ENCODE measurements around the gene GPSM3.
A peak's percentile ranks its signal among the peaks of the same experiment; 100 is the strongest.
"Not testable (repeated sequence)": the region's sequence is repeated elsewhere in the genome, so short reads cannot be mapped to it uniquely, and the experiment has no call there.

The GPSM3 gene

DNA sequence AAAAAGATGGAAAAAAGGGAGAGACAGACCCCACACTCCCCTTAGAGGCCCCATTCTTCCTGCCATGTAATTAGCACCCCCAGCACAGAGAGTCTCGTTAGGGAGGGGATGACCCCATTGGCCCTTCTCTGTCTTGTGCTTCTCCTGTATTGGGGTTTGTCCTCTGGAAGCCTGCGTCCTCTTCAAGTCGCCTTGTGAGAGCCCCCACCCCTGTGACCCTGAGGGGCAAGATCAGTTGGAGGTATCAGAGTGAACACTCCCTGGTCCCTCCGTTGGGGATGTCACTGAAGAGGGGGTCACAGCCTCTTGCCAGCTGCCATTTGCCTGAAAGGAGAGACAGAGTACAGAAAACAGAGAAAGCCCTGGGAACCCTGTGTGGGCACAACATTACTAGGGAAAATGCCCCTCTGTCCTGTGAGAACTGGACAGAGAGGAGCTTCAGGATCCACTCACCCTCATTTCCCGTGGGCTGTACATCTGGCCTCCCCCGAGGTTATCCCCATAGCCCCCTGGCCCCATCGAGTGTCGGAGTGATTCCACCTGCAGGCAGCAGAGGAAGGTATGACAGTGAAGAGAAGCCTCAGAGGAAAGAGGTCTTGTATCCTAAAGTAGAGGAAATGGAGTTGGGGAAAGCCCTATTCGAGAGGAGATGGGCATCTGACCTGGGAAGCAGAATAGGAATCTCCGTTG lies 6.1 kb downstream of the GPSM3 start:
- DNase-seq, result not testable (repeated sequence)

DNA sequence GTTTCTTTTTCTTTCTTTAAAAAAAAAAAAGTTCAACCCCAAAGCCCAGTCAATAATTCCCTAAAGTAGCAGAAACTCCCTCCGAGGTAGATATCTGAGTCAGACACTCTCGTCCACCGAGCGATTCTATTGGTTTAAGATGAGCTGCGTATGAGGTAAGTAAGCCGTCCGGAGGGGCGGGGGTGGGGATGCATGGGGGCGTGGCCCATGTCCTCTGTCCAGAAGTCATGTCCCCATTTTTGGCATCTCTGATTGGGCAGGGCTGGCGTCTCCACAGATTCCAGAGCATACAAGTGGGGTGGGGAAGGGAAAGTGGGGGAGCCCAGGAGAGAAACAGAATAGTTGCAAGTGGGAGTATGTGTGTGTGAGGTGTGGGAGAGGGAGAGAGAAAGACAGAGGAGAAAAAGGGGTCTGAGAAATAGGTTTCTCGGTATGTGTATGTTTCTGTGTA lies 6.7 kb downstream of the GPSM3 start:
- peak; percentile 81 for DNase-seq

DNA sequence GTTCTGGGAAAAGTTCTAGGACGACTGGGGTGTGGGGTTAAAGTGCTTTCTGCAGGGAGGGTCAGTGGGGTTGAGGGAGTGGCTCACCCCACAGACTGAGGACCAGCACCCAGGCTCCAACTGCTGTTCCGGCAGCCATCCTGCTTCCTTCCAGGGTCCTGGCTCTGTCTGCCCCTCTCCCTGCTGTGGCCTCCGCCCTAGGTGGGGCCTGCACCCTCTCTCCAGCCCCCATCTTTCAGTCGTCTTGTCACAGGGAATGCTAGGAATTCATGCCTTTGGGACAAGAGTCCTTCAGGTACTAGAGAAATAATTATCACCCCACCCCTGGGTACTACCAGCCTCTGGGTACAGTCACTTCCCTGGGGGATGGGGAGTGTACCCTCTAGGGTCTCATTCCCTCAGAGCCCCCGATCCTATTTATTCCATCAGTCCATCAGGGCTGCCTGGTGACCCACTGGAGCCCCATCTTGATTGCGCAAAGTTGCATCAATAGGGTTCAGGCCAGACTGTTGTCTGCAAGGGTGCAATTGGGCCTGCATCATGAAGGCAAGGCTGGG lies 8.3 kb downstream of the GPSM3 start, which contains the start of gene AGER:
Gene AGER (minus strand): TSS at position 170 of the 557 bp plus-strand sequence. CDS start 31 bp downstream, at position 139.
- DNase-seq, result no peak

DNA sequence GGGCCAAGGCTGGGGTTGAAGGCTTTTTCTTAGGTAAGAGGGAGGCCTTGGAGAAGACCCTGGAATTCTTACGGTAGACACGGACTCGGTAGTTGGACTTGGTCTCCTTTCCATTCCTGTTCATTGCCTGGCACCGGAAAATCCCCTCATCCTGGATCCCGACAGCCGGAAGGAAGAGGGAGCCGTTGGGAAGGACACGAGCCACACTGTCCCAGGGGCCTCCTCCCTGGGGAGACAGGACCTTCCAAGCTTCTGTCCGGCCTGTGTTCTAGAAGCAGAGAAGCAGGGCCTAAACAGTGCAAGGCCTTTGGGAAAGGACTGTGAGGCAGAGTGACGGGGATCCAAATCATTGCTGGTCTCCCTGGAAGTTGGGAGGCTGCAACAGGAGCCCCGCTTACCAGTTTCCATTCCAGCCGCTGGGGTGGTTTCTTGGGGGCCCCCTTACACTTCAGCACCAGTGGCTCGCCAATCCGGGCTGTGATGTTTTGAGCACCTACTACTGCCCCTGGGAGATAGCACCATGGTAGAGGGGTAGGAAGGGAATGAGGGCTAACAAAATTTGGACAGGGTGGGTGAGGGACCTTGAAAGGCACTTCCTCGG lies 8.9 kb downstream of the GPSM3 start:
- DNase-seq, result no peak

DNA sequence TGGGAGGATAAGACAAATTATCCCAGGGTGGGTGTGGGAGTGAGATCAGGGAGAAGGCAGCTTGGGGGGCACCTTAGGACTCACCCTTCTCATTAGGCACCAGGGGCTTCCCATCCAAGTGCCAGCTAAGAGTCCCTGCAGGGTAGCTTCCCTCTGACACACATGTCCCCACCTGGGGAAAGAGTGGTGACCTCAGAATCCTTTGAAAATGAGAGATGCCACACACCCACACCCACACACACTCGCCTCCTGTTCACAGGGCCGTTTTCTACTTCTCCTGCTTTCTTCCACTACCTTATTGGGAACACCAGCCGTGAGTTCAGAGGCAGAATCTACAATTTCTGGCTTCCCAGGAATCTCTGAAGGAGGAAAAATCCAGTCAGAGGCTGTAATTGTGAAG lies 9.4 kb downstream of the GPSM3 start:
- no peak for DNase-seq

DNA sequence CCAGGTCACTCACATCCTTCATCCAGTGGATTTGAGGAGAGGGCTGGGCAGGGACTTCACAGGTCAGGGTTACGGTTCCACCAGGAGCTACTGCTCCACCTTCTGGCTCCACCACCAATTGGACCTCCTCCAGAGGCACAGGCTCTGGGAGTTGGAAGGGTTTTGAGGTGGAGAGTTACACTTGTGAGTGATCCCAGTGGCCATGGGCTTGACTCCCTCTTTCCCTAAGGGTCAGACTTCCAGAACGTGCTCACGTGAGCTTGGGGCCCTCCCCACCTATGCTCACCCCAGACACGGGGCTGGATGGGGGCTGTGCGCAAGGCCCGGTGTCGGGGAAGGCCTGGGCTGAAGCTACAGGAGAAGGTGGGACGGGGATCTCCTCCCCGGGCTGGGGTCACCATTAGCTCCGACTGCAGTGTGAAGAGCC lies 9.9 kb downstream of the GPSM3 start:
- DNase-seq, result no peak

DNA sequence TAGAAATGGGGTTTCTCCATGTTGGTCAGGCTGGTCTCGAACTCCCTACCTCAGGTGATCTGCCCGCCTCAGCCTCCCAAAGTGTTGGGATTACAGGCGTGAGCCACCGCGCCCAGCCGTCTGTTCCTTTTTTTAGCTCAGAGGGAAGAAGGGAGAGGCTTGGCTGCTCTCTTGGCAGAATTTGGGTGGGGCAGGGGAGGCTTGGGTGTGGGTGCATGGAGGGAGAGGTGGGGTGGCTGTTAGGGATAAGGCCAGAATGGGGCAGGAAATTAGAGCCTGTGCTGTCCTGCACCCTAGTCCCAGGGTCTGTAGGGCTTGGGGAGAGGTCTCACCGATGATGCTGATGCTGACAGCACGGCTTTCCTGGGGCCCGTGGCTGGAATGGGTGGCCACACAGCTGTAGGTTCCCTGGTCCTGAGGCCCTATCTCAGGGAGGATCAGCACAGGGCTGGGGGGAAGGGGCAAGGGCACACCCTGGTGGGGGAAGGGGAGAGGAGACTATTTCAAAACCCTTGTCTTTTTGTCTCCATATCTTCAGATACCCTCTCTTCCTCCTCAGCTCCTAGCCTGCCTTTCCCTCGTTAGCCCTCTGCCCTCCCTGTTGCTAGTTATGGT lies 10.4 kb downstream of the GPSM3 start:
- no peak for DNase-seq

DNA sequence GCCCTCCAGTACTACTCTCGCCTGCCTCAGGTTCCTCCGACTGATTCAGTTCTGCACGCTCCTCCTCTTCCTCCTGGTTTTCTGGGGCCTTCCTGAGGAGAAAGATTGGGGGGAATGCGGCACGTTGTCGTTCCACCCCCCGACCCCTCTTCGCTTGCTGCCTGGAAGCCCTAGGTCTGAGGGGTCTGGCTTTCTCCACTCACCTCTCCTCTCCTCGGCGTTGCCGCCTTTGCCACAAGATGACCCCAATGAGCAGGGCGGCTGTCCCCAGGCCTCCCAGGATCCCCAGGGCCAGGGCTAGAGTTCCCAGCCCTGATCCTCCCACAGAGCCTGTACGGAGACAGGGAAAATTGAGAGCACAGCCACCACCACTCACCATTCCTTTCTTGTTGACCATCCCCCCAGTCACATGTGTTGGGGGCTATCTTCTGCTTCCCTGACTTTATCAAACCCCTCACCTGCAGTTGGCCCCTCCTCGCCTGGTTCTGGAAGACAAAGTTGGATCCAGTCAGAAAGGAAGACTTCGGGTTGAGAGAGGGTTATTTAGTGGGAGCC lies 11.2 kb downstream of the GPSM3 start:
- DNase-seq, result no peak

DNA sequence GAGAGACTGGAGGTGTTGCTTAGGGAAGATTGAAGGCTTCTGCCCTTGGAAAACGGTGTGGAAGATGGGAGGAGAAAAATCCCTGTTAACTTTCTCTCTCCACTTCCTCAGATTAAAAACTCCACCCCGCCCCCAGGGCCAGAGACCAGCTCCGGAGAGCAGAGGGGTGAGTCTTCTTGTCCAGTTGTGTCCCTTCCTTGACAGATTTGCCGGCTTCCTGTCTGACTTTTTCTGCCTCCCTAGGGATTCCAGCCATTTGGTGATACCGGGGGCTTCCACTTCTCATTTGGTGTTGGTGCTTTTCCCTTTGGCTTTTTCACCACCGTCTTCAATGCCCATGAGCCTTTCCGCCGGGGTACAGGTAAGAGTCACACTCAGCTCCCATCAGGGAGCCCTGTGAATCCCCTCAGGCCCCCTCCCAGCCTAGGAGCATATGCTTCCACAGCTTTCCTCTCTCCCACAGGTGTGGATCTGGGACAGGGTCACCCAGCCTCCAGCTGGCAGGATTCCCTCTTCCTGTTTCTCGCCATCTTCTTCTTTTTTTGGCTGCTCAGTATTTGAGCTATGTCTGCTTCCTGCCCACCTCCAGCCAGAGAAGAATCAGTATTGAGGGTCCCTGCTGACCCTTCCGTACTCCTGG lies 12.6 kb downstream of the GPSM3 start:
- no peak for DNase-seq

DNA sequence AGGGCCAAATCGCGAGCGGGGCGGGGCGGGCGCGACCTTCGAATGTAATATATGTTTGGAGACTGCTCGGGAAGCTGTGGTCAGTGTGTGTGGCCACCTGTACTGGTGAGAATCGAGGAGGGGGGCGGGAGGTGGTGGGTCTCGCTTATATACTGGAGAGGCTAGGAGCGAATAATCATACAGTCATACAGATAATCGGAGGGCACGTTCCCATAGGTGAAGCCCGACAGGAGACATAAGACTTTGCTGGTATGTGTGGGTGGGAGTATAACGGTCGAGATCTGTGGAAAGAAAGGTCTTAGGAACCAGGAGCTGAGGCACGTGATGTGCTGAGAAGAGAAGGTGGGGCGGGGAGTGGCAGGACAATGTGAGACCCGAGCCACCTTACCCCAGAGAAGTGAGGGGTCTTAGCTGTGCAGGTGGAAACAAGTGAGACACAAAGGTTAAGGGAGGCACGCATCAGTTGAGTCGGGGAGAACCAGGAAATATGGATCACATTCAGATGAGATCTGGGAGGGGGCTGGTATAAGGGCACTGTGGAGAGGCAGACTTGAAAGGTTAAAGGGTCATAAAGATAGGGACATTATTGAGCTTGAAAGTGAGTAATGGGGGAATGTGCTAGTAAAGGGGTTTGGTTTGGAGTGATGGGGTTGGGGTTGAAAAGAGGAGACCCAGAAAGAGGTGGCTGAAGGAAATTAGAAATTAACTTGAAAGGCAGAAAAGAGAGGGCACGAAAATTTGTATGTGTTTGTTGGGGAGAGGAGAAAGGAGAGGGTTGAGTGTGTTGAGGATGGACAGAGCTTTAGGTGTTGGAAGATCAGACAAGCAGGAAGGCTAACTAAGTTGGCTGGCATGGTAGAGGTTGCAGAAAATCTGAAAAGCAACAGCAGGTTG lies 13.6 kb downstream of the GPSM3 start:
- DNase-seq, result no peak

DNA sequence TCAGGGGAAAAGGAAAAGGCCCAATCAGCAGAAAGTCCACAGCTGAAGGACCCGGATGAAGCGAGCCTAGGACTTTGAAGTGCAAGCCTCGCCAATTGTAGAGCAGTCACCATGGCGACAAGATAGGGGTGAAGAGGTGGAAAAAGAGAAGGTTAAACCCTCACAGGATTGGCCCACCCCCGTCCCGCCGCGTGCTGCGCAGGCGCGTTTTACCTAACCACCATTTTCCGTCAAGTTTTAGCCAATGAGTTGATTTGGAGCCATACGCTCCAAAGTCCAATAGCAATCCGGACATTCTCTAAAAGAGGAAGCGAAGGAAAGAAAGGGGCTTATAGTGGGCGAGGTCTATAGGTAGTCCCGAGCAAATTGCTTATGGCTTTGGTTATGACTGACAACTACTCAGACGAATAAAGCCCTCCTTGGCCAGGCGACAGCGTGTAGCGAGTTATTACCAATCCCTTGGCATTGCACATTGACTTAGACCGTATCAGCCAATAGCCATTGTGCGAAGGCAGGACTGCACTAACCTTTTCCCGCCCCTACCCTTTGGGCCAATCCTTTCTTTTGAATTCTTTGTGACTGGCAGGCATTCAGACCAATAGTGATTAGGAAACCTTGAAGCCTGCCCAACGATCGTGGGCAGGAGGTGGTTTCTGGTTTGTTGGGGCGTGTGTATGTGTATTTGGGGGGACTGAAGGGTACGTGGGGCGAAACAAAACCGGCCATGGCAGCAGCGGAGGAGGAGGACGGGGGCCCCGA lies 14.5 kb downstream of the GPSM3 start, which contains the start of gene RNF5:
Gene RNF5 (plus strand): TSS at position 618 of the 759 bp plus-strand sequence. CDS start 107 bp downstream, at position 725.
- peak; percentile 100 for DNase-seq

DNA sequence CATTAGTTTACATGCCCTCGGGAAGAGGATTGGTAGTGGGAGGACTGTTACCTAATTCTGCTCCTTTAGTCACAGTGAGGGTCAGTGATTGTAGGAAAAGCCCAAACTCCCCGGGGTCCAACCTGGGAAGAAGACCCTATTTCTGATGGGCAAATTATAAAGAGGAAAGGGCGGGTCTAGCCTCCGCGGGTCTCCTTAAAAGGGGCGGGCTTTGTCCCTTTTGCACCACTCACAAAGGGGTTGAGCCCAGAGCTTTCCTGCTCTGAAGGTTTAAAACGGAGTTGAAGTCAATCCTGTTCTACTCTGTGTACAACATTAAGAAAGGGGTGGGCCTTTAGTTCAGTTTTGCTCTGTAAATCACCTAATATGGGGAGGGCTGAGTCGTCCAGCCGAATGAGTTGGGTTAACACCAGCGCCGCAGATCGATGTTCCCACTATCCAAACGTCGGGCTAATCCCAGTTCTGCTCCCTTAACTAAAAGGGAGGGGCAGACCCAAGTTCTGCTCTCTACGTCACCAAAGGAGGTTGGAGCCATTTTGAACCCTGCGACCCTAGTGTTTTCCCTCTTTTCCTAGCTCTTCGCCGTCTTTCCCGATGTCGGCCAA lies 15.2 kb downstream of the GPSM3 start:
- DNase-seq, result peak; percentile 56

DNA sequence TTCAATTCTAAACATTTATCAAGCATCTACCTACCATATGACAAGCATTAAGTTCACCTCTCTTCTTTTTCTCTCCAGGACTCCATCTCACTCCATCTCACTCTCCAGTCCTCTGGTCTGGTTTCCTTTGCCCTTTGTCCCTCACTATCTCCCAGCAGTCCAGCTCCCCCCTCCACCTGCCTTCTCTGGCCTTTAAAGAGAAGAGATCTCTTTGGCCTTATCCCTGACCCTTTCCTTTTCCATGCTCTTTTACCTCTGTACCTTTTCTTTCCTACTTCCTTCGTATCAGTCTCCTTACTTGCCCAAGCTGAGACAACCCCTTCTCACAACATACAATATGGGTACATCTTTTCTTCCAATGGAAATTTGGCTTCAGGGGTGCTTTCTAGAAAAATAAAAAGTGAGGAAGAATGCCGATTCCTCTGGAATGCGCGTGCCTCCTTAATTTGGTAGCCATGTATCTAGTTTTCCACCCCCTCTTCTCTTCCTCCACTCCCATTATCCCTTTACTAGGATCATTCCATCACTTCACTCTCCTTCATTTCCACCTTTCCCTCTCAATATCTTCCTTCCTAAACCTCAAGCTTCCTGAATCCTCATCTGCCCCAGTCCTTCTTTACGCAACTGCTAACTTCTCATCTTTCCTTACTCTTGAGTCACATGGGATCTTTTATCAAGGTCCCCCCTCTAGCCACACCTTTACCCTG lies 15.8 kb downstream of the GPSM3 start:
- DNase-seq, result peak; percentile 52

DNA sequence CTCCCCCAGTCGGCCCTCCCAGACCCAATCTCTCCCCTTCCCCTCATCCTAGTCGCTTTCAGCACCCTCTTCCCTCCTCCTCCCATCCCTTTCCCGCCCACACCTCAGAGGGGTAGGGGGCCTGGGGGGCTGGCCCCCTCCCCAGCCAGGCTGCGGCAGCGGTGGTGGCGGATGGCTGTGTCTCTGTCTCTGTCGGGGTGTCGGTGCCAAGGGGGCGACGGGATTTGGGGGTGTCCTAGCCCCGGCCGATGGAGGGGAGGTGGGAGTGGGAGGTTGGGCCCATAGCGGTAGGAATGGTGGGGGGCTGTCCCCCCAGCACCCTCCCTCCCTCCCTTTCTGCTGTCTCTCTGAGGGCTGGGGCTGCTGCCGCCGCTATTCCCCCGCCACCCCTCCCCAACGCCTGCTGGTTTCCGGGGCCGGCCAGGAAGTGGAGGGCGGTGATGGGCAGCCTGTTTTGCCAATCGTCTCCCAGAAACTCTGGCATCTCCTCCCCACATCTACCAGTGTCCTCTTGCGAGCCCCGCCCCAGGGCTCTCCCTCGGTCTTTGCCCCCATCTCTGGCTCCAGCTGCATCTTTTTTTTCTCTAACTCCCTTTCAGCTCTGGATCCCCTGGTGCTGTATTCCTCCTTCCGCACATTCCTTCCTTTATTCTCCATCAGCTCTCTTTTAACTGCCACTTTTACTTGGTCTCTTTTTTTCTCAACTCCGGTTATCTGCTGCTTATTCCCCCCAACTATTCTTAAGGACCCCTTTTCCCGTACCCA lies 16.6 kb downstream of the GPSM3 start, which contains the start of gene AGPAT1:
Gene AGPAT1 (minus strand): TSS at position 374 of the 765 bp plus-strand sequence. CDS start 4,588 bp downstream, outside the sequence.
- DNase-seq, result peak; percentile 86

DNA sequence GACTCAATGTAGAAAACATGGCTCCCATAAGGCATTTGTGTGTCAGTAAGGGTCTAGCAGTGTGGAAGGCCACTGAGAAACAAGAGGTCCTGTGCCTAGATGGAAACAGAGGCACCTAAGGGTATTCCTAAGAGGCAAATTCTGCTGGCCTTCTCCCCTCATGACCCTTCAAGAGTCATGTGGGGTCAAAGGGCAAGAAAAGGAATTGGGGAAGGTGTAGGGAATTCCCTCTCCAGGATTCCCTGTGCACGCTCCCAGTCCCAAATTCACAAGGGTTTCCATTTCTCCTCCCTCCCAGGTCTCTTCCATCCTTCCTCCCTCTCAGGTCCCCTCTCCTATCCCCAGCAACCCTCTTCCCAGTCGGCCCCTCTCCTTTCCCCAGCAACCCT lies 17.1 kb downstream of the GPSM3 start:
- no peak for DNase-seq

DNA sequence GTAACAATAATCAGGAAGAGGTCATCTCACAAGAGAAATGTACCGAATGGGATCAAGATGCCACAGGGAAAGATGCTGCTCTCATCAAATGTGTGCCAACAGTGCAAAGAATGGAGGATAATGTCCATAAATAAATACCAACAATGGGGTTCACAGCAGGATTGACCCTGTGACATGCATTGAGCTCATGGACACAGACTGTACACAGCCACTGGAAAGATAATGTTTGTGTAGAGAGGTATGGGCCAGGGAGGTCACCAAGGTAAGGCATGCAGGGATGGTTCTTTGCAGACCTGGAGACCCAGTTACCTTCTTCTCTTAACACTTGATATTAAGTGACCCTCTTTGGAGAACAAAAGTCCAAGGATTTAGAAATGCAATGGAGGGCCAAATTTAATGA lies 18.0 kb downstream of the GPSM3 start:
- no peak for DNase-seq

DNA sequence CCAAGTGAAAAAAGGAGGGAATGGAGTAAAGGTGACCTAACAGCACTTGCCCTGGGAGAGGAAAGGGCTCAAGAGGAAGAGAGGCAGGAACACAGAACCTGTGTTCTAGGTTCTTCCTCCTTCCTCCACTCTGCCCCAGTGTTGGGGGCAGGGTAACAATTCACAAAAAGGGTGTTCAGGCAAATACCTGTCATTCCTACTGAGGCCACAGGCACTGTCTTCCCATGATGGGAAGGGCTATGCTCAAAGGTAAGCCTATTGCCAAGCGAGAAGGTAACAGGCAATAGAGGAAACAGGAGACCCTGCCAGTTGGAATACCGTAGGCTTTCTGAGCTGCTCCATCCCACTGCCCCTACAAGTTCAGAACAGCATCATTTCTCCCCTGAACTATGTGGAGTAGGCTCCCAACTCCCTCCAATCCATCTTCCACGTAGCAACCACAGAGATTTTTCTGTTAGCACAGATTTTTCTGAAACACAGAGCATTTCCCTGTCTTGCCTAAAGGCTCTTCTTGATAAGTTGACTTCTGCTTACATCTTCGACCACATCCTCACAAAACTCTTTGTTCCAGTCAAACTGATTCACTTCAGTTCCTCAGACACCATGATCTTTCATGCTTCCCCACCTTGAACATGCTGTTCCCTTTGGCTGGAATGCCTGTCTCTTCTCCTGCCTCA lies 19.3 kb downstream of the GPSM3 start:
- no peak for DNase-seq

DNA sequence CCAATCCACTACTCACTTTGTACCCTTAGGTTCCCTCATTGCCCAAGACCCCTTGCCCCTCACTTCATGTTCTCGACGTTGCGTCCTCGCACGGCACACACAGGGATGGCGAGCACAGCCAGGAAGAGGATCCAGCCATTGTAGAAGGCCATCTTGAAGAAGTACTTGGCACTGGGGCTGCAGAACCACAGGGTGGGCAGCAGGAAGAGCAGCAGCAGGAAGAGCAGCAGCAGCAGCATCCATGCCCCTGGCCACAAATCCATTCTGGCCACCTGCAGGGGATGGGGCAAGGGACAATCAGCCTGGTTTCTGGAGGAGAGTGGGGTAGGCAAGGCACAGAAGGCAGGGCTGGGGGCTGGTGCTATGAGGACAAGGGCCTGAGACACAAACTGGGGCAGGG lies 21.2 kb downstream of the GPSM3 start:
- no peak for DNase-seq

Data from amniotic stem cell (primary cell).